ENCODE data around the gene PAX4. TPM values are rescaled to one million over a fixed set of nuclear protein-coding genes. Genes with fewer than 3 reads are reported as not detected.

Gene PAX4
- total and polyA plus RNA-seq, 9 of the 15 experiments (the other 6 are each of a cell fraction or from before 2014, with no cell fraction given) = not detected

- no peak for TF ChIP-seq ZNF318 (IDR thresholded peaks at IDR 0.05; ENCODE audit: borderline replicate concordance in 1 of 2, low read depth in 1 of 2)
- no peak for TF ChIP-seq ZNF699 (CRISPR knock-in tag; IDR thresholded peaks at IDR 0.05; ENCODE audit: insufficient replicate concordance)
- no peak for TF ChIP-seq RBM25 (IDR thresholded peaks at IDR 0.05; ENCODE audit: low read depth, low read length, severe bottlenecking)
- TF ChIP-seq ZBTB17 (CRISPR knock-in tag; IDR thresholded peaks at IDR 0.05) = peak; percentile 24; the same call in 1 of the 2 replicates
- no peak for TF ChIP-seq PRPF4 (IDR thresholded peaks at IDR 0.05; ENCODE audit: insufficient read depth, low read depth, low read length, poor library complexity, severe bottlenecking)
- no peak for TF ChIP-seq SMARCA5 (IDR thresholded peaks at IDR 0.05)
- TF ChIP-seq POLR2AphosphoS5 (IDR thresholded peaks at IDR 0.05; ENCODE audit: control insufficient read depth, insufficient read depth, low read depth, low read length) = peak; percentile 71
- TF ChIP-seq POLR2AphosphoS2 (IDR thresholded peaks at IDR 0.05; ENCODE audit: low read length) = no peak
- TF ChIP-seq CREM (IDR thresholded peaks at IDR 0.05; ENCODE audit: low read depth) = peak; percentile 96
- no peak for TF ChIP-seq PURB (CRISPR knock-in tag; IDR thresholded peaks at IDR 0.05; ENCODE audit: low read depth)
- TF ChIP-seq NCOA2 (IDR thresholded peaks at IDR 0.05; ENCODE audit: partially characterized antibody in 2 of 2) = no peak
- TF ChIP-seq CXXC5 (CRISPR knock-in tag; IDR thresholded peaks at IDR 0.05) = peak; percentile 70
- 0 out of 2 replicates have a peak, but pooled peaks have one; percentile 56 for TF ChIP-seq SMAD3 (CRISPR knock-in tag; conservative IDR thresholded peaks at IDR 0.05)
- no peak for TF ChIP-seq ESRRB (CRISPR knock-in tag; IDR thresholded peaks at IDR 0.05; ENCODE audit: borderline replicate concordance)
- TF ChIP-seq TBP (optimal IDR thresholded peaks at IDR 0.05; ENCODE audit: low read depth, low read length) = peak; percentile 55
- TF ChIP-seq ASH1L (IDR thresholded peaks at IDR 0.05; ENCODE audit: borderline replicate concordance, low read depth, partially characterized antibody) = no peak
- TF ChIP-seq POLR2G (IDR thresholded peaks at IDR 0.05; ENCODE audit: low read depth, low read length) = peak; percentile 87
- no peak; the same call in 1 of the 2 replicates for TF ChIP-seq ETV5 (CRISPR knock-in tag; IDR thresholded peaks at IDR 0.05; ENCODE audit: low read depth)
- no peak for TF ChIP-seq SNRNP70 (optimal IDR thresholded peaks at IDR 0.05; ENCODE audit: low read depth, low read length)
- TF ChIP-seq SREBF1 (IDR thresholded peaks at IDR 0.05; ENCODE audit: borderline replicate concordance, low read depth, low read length) = no peak
- TF ChIP-seq ZNF197 (CRISPR knock-in tag; IDR thresholded peaks at IDR 0.05; ENCODE audit: low read depth) = no peak
Observed at GRCh38 chr7:127588019-127588696, 29.8 kb downstream of the PAX4 start, which contains the start of gene ARF5 (continued).

Data from K562 (cell line).